Measurements from ENCODE around the gene LYST. TPM values are rescaled to one million over a fixed set of nuclear protein-coding genes. Genes with fewer than 3 reads are reported as not detected.

The LYST gene
- polyA plus RNA-seq, 1 donor (not counting 4 experiments of a cell fraction or from before 2014, with no cell fraction given) = 24.7 TPM

- Histone ChIP-seq H3K9me3 (ENCODE audit: control insufficient read depth, low read depth, low read length) (no peaks in the 10 kb centered on the region), H4K20me1 (ENCODE audit: control insufficient read depth, extremely low read depth, insufficient read depth, low read length) (no peaks in the 10 kb centered on the region), H3K27ac (ENCODE audit: control insufficient read depth, insufficient read depth, low read length) (no peak overlapping the region), H3K9ac (ENCODE audit: control insufficient read depth, extremely low read depth, insufficient read depth, low read length) (no peak overlapping the region), H2AFZ (ENCODE audit: control insufficient read depth, low read length) (no peak overlapping the region), H3K36me3 (ENCODE audit: control insufficient read depth in 2 of 2, extremely low read depth in 1 of 2, insufficient read depth in 2 of 2, low read length in 2 of 2) (peaks cover 7 to 10% of the 10 kb centered on the region in 2 experiments), H3K4me3 (ENCODE audit: control insufficient read depth in 2 of 3, extremely low read depth in 1 of 3, insufficient read depth in 2 of 3, low read depth in 1 of 3, low read length in 3 of 3) (no peak overlapping the region), H3K4me2 (ENCODE audit: control insufficient read depth, extremely low read depth, insufficient read depth, low read depth, low read length) (no peak overlapping the region), H3K27me3 (ENCODE audit: control insufficient read depth, extremely low read depth, insufficient read depth, low read length) (no peaks in the 10 kb centered on the region), H3K4me1 (ENCODE audit: control insufficient read depth, extremely low read depth, insufficient read depth, low read length) (no peaks in the 10 kb centered on the region), H3K9me1 (ENCODE audit: control insufficient read depth, extremely low read depth, insufficient read depth, low read length) (no peaks in the 10 kb centered on the region), H3K79me2 (ENCODE audit: control insufficient read depth, insufficient read depth, low read length) (no peaks in the 10 kb centered on the region)
- dilution Hi-C loops (cut with MboI; ENCODE audit: extremely low pct_ligation_motif_present, low sequenced_read_pairs) = no loop called here
- FAIRE-seq (no peak), DNase-seq (ENCODE audit: low read depth, low spot score) (no peak)
- TF ChIP-seq CTCF (optimal IDR thresholded peaks at IDR 0.05 in 1 of 3, IDR thresholded peaks at IDR 0.05 in 1 of 3, conservative IDR thresholded peaks at IDR 0.05 in 1 of 3; ENCODE audit: extremely low read depth in 1 of 3, insufficient read depth in 2 of 3, low read length in 3 of 3) (no peak), EZH2 (IDR thresholded peaks at IDR 0.05; ENCODE audit: low read length) (no peak)
These were observed 169.2 kb downstream of the LYST start for GRCh38 chr1:235697508-235697907.

GRCh38 chr1:235689356-235689755, 177.3 kb downstream of the LYST start:
- Histone ChIP-seq H3K4me3 (ENCODE audit: control insufficient read depth in 2 of 3, extremely low read depth in 1 of 3, insufficient read depth in 2 of 3, low read depth in 1 of 3, low read length in 3 of 3) (no peak overlapping the region), H3K9me3 (ENCODE audit: control insufficient read depth, low read depth, low read length) (no peaks in the 10 kb centered on the region), H3K4me1 (ENCODE audit: control insufficient read depth, extremely low read depth, insufficient read depth, low read length) (no peaks in the 10 kb centered on the region), H3K36me3 (ENCODE audit: control insufficient read depth in 2 of 2, extremely low read depth in 1 of 2, insufficient read depth in 2 of 2, low read length in 2 of 2) (peaks cover 0 to 12% of the 10 kb centered on the region in 2 experiments), H3K9ac (ENCODE audit: control insufficient read depth, extremely low read depth, insufficient read depth, low read length) (no peak overlapping the region), H3K27me3 (ENCODE audit: control insufficient read depth, extremely low read depth, insufficient read depth, low read length) (no peaks in the 10 kb centered on the region), H4K20me1 (ENCODE audit: control insufficient read depth, extremely low read depth, insufficient read depth, low read length) (no peaks in the 10 kb centered on the region), H3K4me2 (ENCODE audit: control insufficient read depth, extremely low read depth, insufficient read depth, low read depth, low read length) (no peak overlapping the region), H3K27ac (ENCODE audit: control insufficient read depth, insufficient read depth, low read length) (no peak overlapping the region), H2AFZ (ENCODE audit: control insufficient read depth, low read length) (no peak overlapping the region), H3K79me2 (ENCODE audit: control insufficient read depth, insufficient read depth, low read length) (no peaks in the 10 kb centered on the region), H3K9me1 (ENCODE audit: control insufficient read depth, extremely low read depth, insufficient read depth, low read length) (no peaks in the 10 kb centered on the region)
- dilution Hi-C loops (cut with MboI; ENCODE audit: extremely low pct_ligation_motif_present, low sequenced_read_pairs) = no loop called here
- TF ChIP-seq CTCF (optimal IDR thresholded peaks at IDR 0.05 in 1 of 3, IDR thresholded peaks at IDR 0.05 in 1 of 3, conservative IDR thresholded peaks at IDR 0.05 in 1 of 3; ENCODE audit: extremely low read depth in 1 of 3, insufficient read depth in 2 of 3, low read length in 3 of 3) = no peak
- FAIRE-seq = no peak
- DNase-seq (ENCODE audit: low read depth, low spot score) = no peak
